SK-N-MC (cell line): ENCODE measurements around the gene ZNF248.

Source experiments
- EZH2 ChIP-seq: fragments of 200-600 bp; sonication (generic); IDR thresholded peaks from one replicate; pipeline ENCODE4 v1.6.1; 2017; ENCODE audit warnings: antibody characterized with exemption
- POLR2AphosphoS5 ChIP-seq: IDR thresholded peaks from 2 replicates; pipeline ENCODE4 v1.6.1; 2012; ENCODE audit warnings: mild to moderate bottlenecking, low read depth, low read length, borderline replicate concordance

DNA sequence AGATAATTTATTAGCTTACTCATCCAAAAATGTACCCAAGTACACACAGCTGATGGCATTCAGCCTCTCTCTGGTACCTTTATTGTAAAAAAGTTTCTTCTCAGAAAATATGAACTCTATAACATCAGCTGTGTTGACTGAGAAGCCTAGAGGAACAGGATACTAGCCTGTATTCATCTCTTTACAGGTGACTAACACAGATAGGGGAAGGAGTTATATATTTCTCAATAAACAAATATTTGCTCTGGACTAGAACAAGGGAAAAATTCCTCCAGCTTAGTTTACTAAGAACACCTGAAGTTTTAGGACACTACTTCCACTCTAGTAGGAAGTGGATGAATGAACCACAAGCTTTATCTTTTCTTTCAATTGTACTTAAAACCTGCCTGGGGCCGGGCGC is 67.8 kb downstream of the ZNF248 start:
- TF ChIP-seq EZH2 (no peak), POLR2AphosphoS5 (no peak)
